NCI-H1417 (cell line): ENCODE data around the gene FLT3LG.

ENCODE experiments used
- DNase-seq, 3 experiments: peaks; one replicate each; lab custom pipeline; 2025; lab: John Stamatoyannopoulos, UW

FLT3LG gene

DNA sequence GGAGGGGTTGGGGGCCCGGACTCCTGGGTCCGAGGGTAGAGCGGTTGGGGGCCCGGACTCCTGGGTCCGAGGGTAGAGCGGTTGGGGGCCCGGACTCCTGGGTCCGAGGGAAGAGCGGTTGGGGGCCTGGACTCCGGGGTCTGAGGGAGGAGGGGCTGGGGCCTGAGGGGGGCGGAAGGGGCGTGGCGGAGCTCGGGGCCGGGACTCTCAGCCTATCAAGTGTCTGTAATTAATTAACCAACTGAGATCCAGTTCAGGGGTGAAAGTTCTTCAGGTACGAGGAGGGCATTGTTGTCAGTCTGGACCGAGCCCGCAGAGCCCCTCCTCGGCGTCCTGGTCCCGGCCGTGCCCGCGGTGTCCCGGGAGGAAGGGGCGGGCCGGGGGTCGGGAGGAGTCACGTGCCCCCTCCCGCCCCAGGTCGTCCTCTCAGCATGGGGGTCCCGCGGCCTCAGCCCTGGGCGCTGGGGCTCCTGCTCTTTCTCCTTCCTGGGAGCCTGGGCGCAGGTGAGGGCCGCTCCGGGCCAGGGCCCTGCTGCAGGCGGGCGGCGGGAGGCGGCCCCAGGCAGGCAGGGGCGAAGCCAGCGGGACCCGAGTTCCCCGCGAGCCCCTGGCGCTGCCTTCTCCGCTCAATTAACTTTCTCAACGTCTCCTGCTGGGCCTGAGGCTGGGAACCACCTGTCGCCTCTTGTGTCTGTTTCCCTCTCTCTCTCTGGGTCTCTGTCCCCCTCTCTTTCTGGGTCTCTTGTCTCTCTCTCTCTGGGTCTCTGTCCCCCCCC lies 39.1 kb downstream of the FLT3LG start:
- peak; percentile 80 to 86 (median 83) for DNase-seq

DNA sequence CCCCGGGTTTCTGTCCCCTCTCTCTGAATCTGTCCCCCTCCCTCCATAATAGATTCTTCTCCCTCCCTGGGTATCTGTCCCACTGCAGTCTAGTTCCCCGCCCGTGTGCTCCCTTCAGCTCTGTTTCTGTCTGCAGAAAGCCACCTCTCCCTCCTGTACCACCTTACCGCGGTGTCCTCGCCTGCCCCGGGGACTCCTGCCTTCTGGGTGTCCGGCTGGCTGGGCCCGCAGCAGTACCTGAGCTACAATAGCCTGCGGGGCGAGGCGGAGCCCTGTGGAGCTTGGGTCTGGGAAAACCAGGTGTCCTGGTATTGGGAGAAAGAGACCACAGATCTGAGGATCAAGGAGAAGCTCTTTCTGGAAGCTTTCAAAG lies 39.7 kb downstream of the FLT3LG start:
- DNase-seq: peak; percentile 47 to 70 (median 69)

DNA sequence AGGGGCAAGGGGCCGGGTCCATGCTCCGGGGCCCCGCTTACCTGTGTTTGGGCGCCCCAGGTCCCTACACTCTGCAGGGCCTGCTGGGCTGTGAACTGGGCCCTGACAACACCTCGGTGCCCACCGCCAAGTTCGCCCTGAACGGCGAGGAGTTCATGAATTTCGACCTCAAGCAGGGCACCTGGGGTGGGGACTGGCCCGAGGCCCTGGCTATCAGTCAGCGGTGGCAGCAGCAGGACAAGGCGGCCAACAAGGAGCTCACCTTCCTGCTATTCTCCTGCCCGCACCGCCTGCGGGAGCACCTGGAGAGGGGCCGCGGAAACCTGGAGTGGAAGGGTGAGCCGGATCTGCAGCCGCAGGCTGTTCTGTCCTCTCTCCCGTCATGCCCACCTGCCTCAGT lies 40.1 kb downstream of the FLT3LG start:
- DNase-seq: peak; percentile 33 to 54 (median 48)

DNA sequence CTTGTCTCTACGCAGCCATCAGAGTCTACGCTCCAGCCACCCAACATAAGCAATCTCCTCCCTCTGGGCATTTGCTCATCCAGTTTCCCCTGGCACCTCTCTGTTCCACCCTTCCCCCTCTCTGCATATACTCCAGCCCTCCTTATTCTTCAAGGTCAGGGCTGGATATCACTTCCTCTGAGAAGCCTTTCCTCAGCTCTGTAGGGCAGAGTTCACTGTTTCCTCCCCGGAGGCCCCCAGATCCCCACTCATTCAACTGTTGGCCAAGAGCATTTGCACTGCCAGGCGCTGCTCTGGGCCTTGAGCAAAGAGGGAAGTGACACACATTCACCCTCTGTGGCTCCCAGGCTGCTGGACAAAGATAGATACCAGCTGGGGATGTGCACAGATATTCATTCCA lies 41.8 kb downstream of the FLT3LG start:
- no peak for DNase-seq

DNA sequence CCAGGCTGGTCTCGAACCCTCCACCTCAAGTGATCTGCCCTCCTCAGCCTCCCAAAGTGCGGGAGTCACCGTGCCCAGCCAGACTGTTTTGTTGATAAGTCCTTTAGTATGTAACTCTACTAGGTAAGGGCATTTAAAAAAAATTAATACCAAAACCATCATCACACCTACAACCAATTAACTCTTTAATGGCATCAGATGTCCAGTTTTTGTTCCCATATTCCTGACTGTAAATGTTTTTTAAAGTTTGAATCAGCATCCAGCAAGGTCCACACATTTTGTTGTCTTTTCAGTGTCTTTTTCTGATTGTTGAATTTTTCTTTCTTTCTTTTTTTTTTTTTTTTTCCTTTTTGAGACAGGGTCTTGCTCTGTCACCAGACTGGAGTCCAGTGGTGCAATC lies 44.0 kb downstream of the FLT3LG start:
- DNase-seq: no peak

DNA sequence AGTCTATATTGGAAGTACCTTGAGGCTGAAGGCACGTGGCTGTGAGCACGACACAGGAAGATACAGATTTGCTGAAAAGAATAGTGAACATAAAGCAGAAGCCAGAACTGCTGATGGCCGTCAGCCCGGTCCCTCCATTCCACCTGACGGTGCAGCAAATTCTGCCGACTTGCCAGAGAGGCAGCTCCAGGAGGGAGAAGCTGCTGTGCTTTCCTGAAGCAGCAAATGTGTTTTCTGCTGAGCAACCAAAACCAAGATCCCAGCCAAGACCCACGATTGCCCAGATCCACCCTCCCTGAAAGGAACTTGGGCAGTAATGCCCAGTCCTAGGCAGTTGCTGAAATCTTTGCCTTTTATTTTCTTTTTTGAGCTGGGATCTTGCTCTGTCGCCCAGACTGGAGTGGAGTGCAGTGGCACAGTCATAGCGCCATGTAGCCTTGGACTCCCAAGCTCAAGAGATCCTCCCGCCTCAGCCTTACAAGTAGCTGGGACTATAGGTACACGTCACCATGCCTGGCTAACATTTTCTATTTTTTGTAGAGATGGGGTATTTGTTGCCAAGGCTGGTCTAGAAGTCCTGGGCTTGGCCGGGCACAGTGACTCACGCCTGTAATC lies 46.8 kb downstream of the FLT3LG start:
- no peak for DNase-seq

DNA sequence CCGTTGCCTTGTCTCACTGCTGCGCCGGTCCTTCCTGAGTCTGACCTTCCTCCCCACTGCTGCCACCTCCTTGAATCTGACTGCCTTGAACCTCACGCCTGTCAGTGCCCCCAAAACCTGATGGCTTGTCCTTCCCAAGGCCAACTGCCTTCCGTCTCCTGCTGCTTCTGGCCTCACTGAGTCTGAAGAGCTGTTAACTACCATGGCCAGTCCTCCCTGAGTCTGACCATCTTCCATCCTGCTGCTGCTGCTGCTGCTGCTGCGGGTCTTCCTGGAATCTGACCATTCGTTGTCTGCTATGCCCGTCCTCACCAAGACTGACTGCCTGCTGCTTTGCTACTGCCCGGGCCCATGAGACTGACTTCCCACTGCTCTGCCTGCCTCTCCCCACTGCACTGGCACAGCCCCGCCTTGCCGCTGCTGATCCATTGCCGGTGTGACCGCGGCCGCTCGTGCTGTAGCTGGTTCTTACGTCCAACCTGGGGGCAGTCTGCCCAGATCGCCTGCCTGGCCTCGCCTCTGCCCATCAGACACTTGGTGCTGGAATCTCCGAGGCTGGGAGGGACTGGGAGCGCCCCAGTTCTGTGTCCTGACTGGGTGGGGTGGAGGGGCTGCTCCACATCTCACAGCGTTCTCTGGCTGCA lies 50.9 kb downstream of the FLT3LG start:
- DNase-seq: no peak

DNA sequence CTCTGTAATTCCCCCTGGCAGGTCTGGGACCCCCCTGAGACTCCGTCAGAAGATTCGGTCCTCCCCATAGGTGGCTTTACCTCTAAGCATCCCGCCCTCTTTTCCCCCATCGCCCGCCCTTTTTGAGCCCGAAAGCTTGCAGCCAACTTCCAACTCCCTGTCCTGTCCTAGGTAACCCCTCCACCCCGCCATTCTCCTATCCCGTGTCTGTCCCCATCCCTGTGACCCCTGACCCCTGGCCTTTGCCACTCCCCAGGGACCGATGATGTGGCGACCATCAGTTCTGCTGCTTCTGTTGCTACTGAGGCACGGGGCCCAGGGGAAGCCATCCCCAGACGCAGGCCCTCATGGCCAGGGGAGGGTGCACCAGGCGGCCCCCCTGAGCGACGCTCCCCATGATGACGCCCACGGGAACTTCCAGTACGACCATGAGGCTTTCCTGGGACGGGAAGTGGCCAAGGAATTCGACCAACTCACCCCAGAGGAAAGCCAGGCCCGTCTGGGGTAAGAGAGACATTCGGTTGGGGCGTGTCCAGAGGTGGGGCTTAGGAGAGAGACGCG lies 54.3 kb downstream of the FLT3LG start:
- no peak for DNase-seq

DNA sequence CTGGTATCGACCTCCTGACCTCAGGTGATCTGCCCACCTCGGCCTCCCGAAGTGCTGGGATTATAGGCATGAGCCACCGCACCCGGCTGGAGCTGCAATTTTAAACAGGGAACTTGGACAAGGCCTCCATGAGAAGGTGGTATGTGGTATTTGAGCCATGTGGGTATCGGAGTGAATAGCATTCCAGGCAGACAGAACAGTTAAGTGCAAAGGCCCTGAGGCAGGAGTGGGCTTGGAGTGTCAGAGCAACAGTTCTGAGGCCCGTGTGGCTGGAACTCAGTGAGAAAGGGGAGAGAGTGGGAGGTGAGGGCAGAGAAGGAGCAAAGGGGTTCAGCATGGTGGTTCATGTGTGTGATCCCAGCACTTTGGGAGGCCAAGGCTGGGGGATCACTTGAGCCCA lies 56.7 kb downstream of the FLT3LG start:
- no peak for DNase-seq

DNA sequence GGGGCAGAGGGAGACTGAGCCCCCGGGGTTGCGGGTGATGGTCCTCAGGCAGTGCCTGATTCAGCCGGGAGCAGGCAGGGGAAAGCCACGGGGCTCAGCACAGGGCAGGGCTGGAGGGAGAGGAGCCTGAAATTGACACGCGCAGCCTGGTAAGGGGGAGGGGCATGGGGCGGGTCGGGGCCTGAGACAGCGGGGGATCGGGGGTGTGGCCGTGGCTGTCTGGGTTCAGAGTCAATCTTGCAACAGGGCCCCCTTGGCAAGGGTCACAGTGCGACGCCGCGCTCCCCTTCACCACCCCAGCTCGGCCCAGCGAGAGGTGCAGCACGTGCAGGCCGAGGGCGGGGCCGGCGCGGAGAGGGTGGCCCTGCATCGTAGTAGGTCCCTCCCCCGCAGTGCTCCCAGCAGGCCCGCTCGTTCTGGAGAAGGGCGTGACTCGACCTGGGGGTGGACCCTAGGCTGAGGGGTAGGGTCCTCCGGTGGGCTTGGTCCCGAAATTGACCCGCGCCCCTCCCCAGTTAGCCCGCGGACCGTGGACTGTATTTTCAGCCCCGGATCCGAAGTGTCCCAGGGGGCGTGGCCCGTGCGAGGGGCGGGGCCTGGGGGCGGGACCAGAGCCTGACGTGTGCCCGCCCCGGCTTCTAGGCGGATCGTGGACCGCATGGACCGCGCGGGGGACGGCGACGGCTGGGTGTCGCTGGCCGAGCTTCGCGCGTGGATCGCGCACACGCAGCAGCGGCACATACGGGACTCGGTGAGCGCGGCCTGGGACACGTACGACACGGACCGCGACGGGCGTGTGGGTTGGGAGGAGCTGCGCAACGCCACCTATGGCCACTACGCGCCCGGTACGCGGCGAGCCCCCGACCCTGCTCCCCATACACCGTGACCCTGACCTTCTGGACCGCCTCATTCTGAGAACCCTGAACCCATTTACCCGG lies 59.8 kb downstream of the FLT3LG start:
- peak; percentile 82 to 88 (median 82) for DNase-seq

DNA sequence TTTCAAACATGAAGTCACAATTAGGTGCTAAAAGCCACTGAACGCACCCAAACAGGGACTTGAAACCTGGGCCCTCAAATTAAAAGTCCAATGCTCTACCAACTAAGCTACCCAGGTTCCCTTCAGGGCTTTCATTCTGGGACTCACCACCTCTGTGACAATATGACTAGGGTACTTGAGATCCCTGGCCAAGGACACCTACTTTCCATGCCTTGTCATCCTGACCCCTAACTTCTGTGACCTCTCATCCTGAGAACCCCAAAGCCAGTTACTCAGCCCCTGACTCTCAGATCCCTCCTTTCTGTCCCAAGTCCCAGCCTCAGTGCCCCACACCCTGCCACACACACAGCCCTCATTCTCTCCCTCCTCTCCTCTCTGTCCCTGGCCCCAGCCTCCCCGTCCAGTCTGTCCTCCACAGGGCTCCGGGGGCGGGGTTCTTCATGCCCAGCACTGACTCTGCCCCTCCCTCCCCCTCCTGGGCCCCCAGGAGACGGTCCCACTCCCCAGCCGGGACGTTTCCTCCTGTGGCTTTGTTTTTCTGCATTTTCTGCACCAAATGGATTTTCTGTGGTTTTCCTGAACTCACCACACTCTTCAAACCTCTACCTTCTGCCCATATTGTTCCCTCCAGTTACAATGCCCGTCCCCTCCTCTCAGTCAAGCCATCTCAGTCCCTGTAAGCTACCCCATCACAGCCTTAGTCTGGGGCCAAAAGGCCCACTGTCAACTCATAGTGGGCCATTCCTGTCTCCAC lies 60.8 kb downstream of the FLT3LG start:
- DNase-seq: no peak
